HepG2 (cell line): ENCODE measurements around the gene COPS7B. TPM values are rescaled to one million over a fixed set of nuclear protein-coding genes. Genes with fewer than 3 reads are reported as not detected.
A peak's percentile ranks its signal among the peaks of the same experiment; 100 is the strongest.

Experiments
- EP300 ChIP-seq, 3 experiments: sonication (generic) in 1 of 3; formaldehyde crosslinking in 1 of 3; IDR thresholded peaks; 2 replicates each; pipeline versions ENCODE4 v1.5.1 to v1.6.1; 2011 to 2020; ENCODE audit warnings: low read depth in 2 of 3, low read length in 2 of 3, borderline replicate concordance in 1 of 3, improper control_type of control experiment in 1 of 3, mild to moderate bottlenecking in 1 of 3, missing genetic modification reagents in 1 of 3, moderate library complexity in 1 of 3
- HMGA1 ChIP-seq: sonication (generic); formaldehyde crosslinking; conservative IDR thresholded peaks from 2 replicates; pipeline ENCODE4 v1.4.0; 2020; ENCODE audit warnings: missing genetic modification reagents
- KLF16 ChIP-seq, 2 experiments: sonication (generic) in 1 of 2; formaldehyde crosslinking in 1 of 2; IDR thresholded peaks; 2 replicates each; pipeline versions ENCODE4 v1.6.1 to v1.8.0; 2016 to 2023; ENCODE audit warnings: missing genetic modification reagents in 2 of 2, missing compliant biosample characterization in 1 of 2
- MAZ ChIP-seq, 2 experiments: sonication (generic) in 1 of 2; formaldehyde crosslinking in 1 of 2; IDR thresholded peaks; 2 replicates each; pipeline versions ENCODE4 v1.5.0 to v1.6.1; 2012 to 2020; ENCODE audit warnings: low read depth in 2 of 2, mild to moderate bottlenecking in 2 of 2, borderline replicate concordance in 1 of 2, improper control_type of control experiment in 1 of 2, low read length in 1 of 2, missing genetic modification reagents in 1 of 2, moderate library complexity in 1 of 2
- NFIC ChIP-seq: IDR thresholded peaks from 2 replicates; pipeline ENCODE4 v1.6.1; 2012; ENCODE audit warnings: mild to moderate bottlenecking, low read length, inconsistent platforms
- RNF2 ChIP-seq: fragments of 450-650 bp; conservative IDR thresholded peaks from 2 replicates; pipeline ENCODE4 v1.6.1; 2016; ENCODE audit warnings: low read depth
- RXRB ChIP-seq: IDR thresholded peaks from 2 replicates; pipeline ENCODE4 v1.6.1; 2016; ENCODE audit warnings: borderline replicate concordance, missing genetic modification reagents, missing compliant biosample characterization
- ZFP82 ChIP-seq: sonication (generic); formaldehyde crosslinking; IDR thresholded peaks from 2 replicates; pipeline ENCODE4 v1.5.1; 2020; ENCODE audit warnings: mild to moderate bottlenecking, missing genetic modification reagents, borderline replicate concordance
- ZNF781 ChIP-seq: sonication (generic); formaldehyde crosslinking; IDR thresholded peaks from 2 replicates; pipeline ENCODE4 v1.5.1; 2020; ENCODE audit warnings: borderline replicate concordance, mild to moderate bottlenecking, missing genetic modification reagents; ENCODE audit errors: not compliant biosample characterization
- polyA plus RNA-seq, 8 experiments: library from polyadenylated mRNA; depleted of rRNA in 3 of 8; stranded (reverse) in 7 of 8; unstranded in 1 of 8; fragments of >200 nt; fragmentation: Illumina TruSeq in 4 of 8; extraction: Trizol in 4 of 8; gene quantifications; 2 replicates each; pipeline versions ENCODE4 v1.2.1 to v1.2.3, GENCODE V29; 2011 to 2016; ENCODE audit warnings: low read depth in 4 of 8, missing spikeins in 1 of 8, mixed read lengths in 1 of 8; ENCODE audit not compliant: insufficient read depth in 1 of 8
- total RNA-seq, 5 experiments: library from RNA; depleted of rRNA; stranded (reverse); fragments of >200 nt; fragmentation: Illumina TruSeq; extraction: Trizol; gene quantifications; 2 replicates each; pipeline ENCODE4 v1.2.3, GENCODE V29; 2016; ENCODE audit warnings: low read depth in 1 of 5
- TF ChIP-seq, protein P1 (sequence below): sonication (generic); formaldehyde crosslinking; IDR thresholded peaks from 2 replicates; pipeline ENCODE4 v1.4.0; 2020; ENCODE audit warnings: mild to moderate bottlenecking, missing genetic modification reagents
- TF ChIP-seq, protein P2 (sequence below): fragments of 450-650 bp; IDR thresholded peaks from 2 replicates; pipeline ENCODE4 v1.6.1; 2017
- TF ChIP-seq, protein P3 (sequence below): IDR thresholded peaks from 2 replicates; pipeline ENCODE4 v1.6.1; 2016
- TF ChIP-seq, protein P4 (sequence below): sonication (generic); IDR thresholded peaks from 2 replicates; pipeline ENCODE4 v1.6.1; 2016; ENCODE audit warnings: low read depth, borderline replicate concordance
- TF ChIP-seq, protein P5 (sequence below): IDR thresholded peaks from 2 replicates; pipeline ENCODE4 v1.6.1; 2016; ENCODE audit warnings: missing compliant biosample characterization, missing genetic modification reagents, borderline replicate concordance
- TF ChIP-seq, protein P6 (sequence below): IDR thresholded peaks from 2 replicates; pipeline ENCODE4 v1.6.1; 2016; ENCODE audit warnings: control low read depth

Gene COPS7B
- total and polyA plus RNA-seq, 2 of the 13 experiments (the other 11 are each of a cell fraction or from before 2014, with no cell fraction given) = 30.6 to 62.7 TPM

DNA sequence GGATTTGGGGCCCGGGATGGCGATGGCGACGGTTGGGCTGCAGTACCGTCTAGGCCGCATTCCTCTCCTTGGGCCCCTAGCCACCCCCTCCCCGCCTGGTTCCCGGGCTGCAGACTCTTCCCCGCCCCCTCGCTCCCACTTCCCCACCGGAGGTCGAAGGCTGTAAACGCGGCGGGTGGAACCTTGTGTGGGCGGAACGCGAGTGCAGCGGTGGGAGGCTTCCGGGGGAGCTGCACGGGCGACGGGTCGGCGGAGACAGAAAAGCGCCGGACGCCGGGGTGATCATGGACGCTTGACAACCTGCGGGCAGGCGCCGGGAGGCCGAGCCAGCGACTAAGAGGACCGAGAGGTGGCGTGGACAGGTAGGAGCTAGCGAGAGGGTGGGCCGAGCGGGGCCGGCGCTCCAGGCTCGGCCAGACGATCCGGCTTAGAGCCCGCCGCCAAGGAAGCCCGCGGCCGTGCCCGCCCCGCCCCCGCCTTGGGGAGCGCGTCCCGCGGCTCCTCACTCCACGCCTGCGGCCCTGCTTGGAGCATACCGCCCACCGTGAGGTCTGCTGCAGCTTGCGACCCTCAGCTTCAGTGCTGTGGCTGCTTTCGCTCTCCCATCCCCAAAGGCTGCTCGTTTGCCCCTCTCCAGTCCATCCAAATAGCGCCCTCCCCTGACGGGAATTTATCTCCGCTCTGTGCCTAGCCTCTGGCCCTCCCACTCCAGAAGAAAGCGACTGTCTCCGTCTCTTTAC is at the start of gene COPS7B (continued):
- TF ChIP-seq, protein P1, sequence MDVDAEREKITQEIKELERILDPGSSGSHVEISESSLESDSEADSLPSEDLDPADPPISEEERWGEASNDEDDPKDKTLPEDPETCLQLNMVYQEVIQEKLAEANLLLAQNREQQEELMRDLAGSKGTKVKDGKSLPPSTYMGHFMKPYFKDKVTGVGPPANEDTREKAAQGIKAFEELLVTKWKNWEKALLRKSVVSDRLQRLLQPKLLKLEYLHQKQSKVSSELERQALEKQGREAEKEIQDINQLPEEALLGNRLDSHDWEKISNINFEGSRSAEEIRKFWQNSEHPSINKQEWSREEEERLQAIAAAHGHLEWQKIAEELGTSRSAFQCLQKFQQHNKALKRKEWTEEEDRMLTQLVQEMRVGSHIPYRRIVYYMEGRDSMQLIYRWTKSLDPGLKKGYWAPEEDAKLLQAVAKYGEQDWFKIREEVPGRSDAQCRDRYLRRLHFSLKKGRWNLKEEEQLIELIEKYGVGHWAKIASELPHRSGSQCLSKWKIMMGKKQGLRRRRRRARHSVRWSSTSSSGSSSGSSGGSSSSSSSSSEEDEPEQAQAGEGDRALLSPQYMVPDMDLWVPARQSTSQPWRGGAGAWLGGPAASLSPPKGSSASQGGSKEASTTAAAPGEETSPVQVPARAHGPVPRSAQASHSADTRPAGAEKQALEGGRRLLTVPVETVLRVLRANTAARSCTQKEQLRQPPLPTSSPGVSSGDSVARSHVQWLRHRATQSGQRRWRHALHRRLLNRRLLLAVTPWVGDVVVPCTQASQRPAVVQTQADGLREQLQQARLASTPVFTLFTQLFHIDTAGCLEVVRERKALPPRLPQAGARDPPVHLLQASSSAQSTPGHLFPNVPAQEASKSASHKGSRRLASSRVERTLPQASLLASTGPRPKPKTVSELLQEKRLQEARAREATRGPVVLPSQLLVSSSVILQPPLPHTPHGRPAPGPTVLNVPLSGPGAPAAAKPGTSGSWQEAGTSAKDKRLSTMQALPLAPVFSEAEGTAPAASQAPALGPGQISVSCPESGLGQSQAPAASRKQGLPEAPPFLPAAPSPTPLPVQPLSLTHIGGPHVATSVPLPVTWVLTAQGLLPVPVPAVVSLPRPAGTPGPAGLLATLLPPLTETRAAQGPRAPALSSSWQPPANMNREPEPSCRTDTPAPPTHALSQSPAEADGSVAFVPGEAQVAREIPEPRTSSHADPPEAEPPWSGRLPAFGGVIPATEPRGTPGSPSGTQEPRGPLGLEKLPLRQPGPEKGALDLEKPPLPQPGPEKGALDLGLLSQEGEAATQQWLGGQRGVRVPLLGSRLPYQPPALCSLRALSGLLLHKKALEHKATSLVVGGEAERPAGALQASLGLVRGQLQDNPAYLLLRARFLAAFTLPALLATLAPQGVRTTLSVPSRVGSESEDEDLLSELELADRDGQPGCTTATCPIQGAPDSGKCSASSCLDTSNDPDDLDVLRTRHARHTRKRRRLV (CRISPR knock-in tag) = no peak
- TF ChIP-seq MAZ (IDR thresholded peaks at IDR 0.05; ENCODE audit: borderline replicate concordance, low read depth, low read length) (peak; percentile 85; the same call in 1 of the 2 replicates), MAZ (CRISPR knock-in tag; IDR thresholded peaks at IDR 0.05; ENCODE audit: low read depth) (peak; percentile 99), KLF16 (CRISPR knock-in tag; IDR thresholded peaks at IDR 0.05) (peak in 1 of 2 experiments; percentile 100; a peak in 2 of 4 replicates), ZNF781 (CRISPR knock-in tag) (peak; percentile 87), NFIC (peak; percentile 55; the same call in 1 of the 2 replicates), ZFP82 (CRISPR knock-in tag) (peak; percentile 79; the same call in 1 of the 2 replicates), HMGA1 (CRISPR knock-in tag) (no peak), RNF2 (peak; percentile 34; the same call in 1 of the 2 replicates), RXRB (peak; percentile 89), EP300 (IDR thresholded peaks at IDR 0.05; ENCODE audit: low read depth in 2 of 2, low read length in 2 of 2) (peak; percentile 35 to 72; a peak in 2 of 4 replicates), EP300 (CRISPR knock-in tag; IDR thresholded peaks at IDR 0.05; ENCODE audit: borderline replicate concordance) (no peak; the same call in 1 of the 2 replicates)
- TF ChIP-seq, protein P2, sequence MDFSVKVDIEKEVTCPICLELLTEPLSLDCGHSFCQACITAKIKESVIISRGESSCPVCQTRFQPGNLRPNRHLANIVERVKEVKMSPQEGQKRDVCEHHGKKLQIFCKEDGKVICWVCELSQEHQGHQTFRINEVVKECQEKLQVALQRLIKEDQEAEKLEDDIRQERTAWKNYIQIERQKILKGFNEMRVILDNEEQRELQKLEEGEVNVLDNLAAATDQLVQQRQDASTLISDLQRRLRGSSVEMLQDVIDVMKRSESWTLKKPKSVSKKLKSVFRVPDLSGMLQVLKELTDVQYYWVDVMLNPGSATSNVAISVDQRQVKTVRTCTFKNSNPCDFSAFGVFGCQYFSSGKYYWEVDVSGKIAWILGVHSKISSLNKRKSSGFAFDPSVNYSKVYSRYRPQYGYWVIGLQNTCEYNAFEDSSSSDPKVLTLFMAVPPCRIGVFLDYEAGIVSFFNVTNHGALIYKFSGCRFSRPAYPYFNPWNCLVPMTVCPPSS = no peak
- TF ChIP-seq, protein P3, sequence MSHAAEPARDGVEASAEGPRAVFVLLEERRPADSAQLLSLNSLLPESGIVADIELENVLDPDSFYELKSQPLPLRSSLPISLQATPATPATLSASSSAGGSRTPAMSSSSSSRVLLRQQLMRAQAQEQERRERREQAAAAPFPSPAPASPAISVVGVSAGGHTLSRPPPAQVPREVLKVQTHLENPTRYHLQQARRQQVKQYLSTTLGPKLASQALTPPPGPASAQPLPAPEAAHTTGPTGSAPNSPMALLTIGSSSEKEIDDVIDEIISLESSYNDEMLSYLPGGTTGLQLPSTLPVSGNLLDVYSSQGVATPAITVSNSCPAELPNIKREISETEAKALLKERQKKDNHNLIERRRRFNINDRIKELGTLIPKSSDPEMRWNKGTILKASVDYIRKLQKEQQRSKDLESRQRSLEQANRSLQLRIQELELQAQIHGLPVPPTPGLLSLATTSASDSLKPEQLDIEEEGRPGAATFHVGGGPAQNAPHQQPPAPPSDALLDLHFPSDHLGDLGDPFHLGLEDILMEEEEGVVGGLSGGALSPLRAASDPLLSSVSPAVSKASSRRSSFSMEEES (CRISPR knock-in tag) = peak; percentile 79
- TF ChIP-seq, protein P4, sequence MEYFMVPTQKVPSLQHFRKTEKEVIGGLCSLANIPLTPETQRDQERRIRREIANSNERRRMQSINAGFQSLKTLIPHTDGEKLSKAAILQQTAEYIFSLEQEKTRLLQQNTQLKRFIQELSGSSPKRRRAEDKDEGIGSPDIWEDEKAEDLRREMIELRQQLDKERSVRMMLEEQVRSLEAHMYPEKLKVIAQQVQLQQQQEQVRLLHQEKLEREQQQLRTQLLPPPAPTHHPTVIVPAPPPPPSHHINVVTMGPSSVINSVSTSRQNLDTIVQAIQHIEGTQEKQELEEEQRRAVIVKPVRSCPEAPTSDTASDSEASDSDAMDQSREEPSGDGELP = peak; percentile 61
- TF ChIP-seq, protein P5, sequence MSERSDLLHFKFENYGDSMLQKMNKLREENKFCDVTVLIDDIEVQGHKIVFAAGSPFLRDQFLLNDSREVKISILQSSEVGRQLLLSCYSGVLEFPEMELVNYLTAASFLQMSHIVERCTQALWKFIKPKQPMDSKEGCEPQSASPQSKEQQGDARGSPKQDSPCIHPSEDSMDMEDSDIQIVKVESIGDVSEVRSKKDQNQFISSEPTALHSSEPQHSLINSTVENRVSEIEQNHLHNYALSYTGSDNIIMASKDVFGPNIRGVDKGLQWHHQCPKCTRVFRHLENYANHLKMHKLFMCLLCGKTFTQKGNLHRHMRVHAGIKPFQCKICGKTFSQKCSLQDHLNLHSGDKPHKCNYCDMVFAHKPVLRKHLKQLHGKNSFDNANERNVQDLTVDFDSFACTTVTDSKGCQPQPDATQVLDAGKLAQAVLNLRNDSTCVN (CRISPR knock-in tag) = peak; percentile 86
- TF ChIP-seq, protein P6, sequence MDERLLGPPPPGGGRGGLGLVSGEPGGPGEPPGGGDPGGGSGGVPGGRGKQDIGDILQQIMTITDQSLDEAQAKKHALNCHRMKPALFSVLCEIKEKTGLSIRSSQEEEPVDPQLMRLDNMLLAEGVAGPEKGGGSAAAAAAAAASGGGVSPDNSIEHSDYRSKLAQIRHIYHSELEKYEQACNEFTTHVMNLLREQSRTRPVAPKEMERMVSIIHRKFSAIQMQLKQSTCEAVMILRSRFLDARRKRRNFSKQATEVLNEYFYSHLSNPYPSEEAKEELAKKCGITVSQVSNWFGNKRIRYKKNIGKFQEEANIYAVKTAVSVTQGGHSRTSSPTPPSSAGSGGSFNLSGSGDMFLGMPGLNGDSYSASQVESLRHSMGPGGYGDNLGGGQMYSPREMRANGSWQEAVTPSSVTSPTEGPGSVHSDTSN (CRISPR knock-in tag) = peak; percentile 64
